Umbilical cord (tissue), 2 donors: ENCODE measurements around the gene GDF7. TPM values are rescaled to one million over a fixed set of nuclear protein-coding genes. Genes with fewer than 3 reads are reported as not detected.

ENCODE experiments used
- DNase-seq: peaks from one replicate; pipeline ENCODE4 v3.0.0-alpha.2; 2015; ENCODE audit warnings: low spot score
- total RNA-seq: library from RNA; depleted of rRNA; stranded (reverse); fragments of >200 nt; gene quantifications from one replicate; pipeline ENCODE4 v1.2.3, GENCODE V29; 2014; ENCODE audit warnings: low replicate concordance; ENCODE audit not compliant: insufficient read depth

Gene GDF7
- total RNA-seq, 1 donor from 2014 or later, result 11.8 TPM

DNA sequence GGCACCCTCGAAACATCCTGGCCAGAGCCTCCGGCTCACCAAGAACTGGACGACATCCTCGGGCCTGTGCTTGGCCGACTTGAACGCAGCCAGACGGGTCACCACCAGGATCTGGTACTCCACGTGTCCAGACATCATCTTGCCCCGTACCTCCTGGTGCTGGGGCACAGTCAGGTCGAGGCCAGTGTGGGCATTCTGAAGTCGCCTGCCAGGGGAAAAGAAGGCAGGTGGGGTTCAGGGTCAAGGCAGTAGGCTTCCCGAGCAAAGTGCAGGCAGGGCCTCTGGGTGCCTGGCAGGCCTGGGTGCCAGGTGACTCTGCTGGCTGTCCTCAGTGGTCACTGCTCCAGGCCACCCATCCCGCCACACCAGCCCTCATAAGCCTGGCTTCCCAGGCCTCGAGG lies 21.6 kb upstream of the GDF7 start:
- no peak for DNase-seq

DNA sequence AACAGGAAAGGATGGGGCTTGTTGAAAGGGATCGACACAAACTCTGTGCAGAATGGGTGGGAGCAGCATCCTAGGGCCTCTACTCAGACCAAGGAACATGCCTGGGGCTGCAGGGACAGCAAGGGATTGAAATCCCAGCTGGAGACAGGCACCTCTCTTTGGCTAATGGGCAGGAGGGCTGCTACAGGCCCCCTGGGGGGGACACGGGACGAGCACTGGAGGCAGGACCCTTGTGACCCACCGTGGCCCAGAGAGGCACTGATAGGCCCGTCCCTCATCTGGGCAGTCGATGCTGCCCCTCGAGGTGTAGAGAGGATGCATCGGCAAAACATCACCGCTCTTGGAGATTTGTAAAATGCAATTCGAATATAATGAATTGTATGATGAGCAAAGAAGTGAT lies 21.2 kb upstream of the GDF7 start:
- no peak for DNase-seq

DNA sequence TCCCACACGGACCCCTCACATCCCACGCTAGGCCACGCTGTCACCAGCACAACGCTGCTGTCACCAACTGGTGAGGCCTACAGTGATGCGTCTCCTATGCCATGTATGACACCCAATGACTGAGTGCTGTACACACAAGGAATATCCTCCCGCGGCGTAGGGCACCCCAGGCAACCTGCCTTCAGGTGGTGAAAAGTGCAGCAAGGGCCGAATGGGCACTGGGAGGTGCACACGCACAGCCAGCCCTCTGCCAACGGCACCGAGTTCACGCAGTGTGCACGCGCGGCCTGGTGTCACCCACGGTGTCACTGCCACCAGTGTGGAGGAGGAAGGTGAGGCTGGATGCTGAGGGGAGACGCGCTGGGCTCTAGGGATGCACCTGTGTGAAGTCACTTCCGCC lies 20.5 kb upstream of the GDF7 start:
- no peak for DNase-seq

DNA sequence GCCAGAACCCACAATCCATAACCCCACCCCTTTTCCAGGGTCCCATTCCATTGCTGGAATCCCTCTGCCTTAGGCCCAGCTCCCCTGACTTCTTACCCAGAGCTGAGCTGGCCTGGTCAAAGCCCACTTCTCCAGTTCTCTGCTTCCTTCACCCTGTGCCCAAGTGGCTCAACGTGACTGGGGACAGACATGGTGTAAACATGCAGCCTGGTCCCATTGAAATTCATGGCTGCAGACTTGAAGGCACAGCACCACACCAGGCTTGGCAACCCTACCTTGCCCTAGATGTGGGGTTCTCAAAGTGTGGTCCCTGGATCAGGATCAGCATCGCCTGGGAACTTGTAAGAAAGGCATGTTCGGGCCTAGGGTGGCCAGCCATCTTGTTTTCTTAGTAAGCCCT lies 19.7 kb upstream of the GDF7 start:
- DNase-seq, result no peak

DNA sequence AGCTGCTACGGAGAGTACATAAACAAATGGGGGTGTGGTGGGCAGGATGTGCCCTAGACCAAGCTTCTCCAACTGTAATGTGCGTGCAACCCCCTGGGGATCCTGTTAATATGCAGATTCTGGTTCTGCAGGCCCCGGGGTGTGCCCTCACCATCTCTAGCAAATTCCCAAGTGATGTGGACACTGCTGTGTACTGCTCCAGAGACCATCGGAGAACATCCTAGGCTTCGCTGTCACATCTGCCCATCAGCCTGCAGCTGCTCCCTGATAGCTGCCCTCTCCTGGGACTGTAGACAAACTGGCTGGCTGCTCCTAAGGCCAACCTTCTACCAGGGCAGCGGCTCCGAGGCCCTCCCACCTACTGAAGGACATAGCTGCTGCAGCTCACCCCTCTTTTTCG lies 19.2 kb upstream of the GDF7 start:
- DNase-seq, result no peak

DNA sequence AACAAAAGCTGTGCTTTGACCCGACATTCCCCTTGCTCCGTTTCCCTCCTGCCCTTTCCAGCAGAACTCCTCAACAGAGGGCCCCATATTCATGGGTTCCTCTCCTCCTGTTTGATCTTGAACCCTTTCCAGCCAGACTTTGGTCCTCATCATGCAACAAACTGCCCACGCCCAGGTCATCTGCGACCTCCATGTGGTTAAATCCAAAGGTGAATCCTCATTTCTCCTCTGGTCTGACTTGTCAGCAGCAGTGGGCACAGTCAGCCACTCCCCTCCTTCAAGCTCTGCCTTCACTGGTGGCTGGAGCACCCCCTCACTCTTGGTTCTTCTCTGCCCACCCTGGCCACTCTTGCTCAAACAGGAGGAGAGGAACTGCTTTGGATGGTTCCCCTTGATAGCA lies 18.7 kb upstream of the GDF7 start:
- no peak for DNase-seq

DNA sequence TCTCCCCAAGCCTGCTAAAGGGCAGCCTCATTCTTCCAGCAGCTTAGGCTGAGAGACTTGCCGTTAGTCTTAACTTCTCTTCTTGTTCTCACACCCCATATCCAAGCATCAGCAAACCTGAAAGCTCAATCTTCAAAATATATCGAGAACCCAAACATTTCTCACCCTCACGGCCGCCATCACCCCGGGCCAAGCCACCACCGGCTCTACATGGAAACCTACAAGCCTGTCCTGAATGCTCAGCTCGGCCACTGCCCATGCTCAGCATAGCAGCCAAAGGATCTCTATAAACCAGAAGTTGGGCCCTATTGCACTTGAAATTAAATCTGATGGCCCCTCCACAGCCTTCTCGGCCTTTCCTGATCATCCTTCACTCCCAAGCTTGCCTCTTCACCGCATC lies 18.1 kb upstream of the GDF7 start:
- DNase-seq, result no peak

DNA sequence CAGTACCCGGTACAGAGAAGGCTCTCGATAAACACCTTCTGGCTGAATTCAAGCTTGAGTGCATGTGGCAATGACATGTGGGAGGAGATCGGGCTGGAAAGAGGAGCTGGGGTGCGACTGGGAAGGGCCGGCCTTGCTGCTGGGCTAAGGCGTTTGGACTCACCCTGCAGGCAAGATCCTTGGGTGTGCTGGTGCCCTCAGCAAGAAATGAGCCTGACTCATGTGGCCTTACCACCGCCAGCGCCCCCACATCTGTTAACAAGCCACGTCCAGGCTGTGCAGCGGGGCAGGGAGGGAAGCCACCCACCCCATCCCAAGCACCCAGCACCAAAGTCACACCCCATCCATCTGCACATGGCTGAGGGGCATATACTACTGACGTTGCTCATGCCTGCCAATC lies 17.4 kb upstream of the GDF7 start:
- DNase-seq, result no peak

DNA sequence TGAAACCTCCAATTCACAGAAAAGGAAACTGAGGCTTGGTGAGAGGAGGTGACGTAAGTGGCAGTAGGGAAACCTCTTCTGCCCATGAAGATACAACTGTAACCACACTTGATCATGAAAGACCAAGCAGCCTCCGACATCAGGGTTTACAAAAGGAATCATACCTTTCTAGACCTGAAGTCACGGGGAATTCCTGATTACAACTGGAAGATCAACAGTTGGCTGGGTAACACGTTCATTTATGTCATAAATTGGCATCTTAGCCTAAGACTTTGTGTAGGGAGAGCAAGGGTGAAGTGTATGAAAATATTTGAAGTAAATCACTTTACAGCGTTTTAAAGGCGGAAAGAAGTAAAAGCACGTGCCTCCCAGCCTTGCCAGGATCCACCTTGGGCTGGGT lies 17.0 kb upstream of the GDF7 start:
- no peak for DNase-seq

DNA sequence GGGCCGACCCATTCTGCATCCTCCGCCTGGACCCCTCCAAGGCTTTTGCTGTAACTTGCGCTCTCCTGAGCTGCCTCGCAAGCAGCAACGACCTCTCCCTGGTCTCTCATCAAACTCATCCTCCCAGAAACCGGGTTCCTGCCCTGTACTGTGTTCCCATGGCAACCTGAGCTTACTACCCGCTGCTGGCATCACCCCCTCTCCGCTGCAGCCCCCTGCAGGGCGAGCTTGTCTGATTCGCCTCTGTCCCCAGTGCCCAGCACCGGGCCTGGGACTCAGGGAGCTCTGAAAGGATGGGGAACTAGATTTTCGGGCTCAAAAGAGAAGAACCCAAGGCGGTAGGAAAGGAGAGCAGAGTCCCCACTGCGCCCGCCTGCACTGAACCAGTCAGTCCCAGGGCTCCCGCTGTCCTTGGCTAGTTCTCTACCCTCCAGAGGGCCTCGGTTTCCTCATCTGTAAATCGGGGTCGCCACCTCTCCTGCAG lies 16.5 kb upstream of the GDF7 start:
- DNase-seq, result peak; percentile 61

DNA sequence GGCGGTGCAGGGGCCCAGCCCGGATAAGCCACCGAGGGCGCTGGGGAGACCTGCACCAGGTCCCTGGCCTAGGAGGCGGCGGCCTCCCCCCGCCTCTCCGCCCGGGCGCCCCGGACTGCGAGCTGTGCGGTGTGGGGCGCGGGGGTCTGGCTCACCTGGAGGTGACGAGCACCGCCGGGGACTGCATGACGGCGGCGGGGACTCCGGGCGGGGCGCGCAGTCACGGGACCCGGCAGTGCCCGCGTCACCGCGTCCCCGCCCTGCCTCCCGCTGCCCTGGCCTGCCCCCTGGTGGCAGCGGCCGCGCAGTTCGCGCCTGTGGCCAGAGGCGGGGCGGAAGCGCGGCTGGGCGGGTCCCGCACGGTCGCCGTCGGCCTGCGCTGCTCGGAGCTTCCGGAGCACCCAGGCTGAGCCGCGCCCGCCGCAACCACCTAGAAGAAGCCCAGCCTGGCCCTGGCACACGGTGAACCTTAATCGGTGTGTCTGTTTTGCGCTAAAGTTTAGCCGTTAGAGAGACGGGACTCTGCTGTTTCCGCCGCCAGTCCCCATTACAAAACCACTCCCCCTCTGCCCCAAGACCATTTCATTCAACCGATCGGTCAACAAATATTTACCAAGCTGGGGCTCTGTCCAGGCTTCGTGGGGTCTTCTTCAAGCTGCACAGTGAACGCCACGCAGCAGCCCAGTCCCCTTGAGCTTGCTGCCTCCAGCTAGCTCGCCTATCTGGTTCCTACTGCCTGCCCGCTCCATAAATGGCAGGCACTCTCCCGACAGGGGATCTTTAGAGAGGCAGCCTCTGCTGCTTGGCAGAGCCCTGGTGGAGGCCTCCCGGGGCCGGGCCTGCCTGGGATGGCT lies 15.8 kb upstream of the GDF7 start, which contains the start of gene HS1BP3:
TSS of gene HS1BP3 (minus strand) at position 222 of the 854 bp plus-strand sequence. CDS start at position 187, 35 bp downstream.
- peak; percentile 85 for DNase-seq

DNA sequence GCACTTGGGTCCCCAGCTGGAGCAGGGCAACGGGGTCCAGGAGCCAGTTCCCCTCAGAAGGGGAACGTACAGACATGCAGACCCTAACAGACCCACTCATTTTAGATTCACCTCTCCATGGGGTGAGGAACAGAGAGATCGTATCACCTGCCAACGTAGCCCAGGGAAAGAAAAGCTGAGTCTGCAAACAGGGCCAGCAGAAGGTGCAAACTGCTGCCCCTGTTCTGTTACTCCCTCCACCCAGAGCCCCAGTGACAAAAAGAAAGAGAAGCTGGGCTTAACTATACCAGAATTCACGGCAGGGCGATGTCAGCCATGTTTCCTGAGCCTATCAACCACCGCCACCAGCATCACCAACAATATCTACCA lies 15.2 kb upstream of the GDF7 start:
- DNase-seq, result no peak

DNA sequence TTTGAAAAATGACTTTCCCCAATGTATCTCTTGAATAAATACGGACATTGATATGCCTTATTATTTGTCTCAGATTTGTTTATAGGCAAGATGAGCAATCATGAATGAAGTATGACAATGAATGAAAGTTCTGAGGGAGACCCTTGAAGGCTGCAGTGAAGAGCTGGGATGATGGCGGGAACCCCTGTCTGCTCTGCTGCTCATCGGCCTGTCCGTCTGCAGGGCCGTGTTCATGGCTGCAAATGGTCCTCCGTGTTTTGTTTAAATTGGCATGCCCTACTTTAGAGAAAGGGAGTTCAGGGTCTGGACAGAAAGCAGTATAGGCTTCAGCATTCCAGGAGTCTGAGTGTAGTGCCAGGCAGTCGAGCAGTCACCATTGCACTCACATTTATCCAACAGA lies 14.8 kb upstream of the GDF7 start:
- no peak for DNase-seq

DNA sequence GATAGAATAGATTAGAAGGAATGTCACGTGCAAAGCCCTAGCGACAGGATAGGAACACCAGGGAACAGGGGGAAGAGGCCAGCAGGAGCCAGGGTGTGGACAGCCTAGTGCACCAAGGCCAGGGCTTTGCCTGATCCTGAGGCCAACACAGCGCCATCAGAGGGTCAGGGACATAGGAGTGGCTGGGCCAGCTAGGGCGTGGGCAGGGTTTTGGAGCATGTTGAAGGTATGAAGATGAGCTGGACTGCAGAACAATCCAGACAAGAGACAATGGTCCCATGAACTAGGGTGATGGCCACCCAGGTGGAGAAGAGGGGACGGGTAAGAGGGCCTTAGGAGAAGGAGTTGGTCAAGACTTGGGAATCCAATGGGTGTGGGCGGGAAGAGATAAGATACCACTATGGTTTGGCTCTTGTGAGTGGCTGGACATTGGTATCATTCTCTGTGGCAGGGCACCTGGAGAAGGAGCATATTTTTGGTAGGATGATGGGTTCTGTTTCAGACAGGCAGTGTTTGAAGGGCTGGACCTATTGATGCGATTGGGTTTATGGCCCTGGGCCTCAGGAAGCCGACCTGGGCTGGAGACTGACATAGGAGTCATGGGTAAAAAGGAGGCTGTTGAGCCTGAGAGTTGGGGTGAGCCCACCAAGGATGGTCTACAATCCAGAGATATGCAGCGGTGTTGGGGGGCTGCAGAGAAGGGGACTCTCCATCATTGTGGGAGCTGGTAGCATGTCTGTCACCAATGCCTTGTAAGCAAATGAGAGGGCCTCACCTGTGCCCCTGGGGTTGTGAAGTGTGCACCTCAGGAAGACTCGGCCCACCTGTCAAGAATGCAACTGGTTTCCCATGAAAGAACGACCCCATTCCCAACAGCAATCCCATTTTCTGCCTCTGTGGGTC lies 14.0 kb upstream of the GDF7 start:
- DNase-seq, result no peak

DNA sequence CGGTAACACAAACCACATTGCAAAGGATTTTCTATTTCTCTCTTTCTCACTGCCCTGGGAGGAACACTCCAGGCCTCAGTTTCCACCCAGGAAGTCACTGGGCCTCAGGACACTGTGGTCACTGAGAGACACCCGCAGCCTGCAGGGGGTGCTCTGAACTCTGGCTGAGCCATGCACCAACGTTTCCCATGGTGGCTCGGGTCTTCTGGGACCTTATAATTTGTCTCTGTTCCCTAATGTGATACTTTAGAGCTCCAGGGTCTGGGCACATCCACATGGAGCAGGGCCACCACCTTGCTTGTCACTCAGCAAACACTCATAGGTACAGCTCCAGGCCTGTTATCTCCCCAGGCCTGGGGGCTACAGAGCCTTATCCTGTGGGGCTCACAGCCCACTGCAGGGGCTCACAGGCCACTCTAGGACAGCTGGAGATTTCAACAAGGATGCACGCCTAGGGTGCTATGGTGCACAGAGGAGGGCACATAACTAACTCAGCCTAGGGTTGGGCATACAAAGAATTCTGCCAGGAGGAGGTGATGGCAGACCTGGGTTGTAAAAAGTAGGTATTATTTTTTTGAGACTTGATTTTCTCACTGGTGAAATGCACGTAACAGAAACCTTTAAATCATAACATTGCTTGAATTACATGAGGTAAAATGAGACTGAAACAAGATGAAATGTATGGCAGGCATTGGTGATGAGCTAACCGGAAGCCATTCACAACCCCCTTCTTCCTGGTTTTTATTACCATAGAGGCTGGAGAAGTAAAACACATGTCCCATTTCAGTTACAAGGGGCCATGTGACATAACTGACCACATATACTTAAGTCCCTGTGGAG lies 13.0 kb upstream of the GDF7 start:
- DNase-seq, result no peak

DNA sequence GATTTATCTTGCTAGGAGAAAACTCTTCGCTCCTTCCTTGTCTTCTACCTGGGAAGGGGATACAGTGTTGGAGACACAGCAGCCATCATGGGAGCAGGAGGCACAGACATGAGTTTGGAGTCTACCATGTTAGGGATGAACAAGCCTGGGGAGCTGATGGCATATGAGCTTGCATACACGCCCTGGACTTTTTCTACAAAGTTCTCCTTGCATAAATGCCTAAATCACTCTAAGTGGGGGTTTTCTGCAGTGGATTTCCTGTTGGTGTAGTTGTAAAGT lies 12.5 kb upstream of the GDF7 start:
- no peak for DNase-seq

DNA sequence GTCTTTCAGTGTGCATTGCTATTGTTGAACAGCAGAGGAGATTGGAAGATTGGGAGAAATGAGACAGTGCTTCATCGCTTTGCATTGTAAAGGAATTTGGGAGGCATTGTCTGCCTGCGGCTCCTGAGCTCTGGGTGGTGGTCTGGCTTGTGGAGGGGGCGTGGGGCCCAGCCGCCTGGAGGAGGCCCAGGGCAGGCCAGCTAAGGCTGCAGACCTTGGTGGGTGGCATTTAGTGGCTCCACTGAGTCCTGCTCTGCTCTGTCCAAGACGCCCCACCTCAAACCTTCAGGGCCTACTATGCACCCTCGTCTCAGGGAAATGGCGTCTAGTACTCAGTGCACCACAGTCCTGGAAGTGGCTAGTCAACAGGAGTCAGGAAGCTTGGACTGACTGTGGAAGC lies 10.4 kb upstream of the GDF7 start:
- DNase-seq, result no peak

DNA sequence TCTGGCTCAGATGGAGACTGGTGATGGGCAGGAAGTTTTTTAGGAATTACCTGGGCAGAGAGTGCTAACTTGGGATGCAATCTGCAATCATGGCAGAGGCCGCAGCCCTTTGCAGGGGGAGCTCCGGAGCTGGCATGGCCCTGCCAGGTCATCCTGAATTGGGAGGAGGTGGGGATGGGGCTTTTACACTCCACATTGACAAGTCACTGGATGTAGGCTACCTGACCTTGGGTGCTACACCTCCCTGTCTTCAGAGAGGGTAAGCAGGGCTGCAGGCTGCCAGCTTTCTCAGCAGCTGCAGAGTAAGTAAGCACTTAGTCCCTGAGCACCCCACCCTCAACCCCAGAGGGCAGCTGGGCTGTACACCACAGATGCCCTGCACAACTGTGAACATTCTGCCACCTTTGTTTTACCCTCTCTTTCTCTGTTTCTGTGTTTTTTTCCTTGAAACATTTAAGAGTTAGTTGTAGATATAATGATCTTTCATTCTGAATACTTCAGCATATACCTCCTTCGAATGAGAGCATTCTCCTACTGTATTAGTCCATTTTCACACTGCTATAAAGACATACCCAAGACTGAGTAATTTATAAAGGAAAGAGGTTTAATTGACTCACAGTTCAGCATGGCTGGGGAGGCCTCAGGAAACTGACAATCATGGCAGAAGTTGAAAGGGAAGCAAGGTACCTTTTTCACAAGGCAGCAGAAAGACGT lies 9.3 kb upstream of the GDF7 start:
- no peak for DNase-seq

DNA sequence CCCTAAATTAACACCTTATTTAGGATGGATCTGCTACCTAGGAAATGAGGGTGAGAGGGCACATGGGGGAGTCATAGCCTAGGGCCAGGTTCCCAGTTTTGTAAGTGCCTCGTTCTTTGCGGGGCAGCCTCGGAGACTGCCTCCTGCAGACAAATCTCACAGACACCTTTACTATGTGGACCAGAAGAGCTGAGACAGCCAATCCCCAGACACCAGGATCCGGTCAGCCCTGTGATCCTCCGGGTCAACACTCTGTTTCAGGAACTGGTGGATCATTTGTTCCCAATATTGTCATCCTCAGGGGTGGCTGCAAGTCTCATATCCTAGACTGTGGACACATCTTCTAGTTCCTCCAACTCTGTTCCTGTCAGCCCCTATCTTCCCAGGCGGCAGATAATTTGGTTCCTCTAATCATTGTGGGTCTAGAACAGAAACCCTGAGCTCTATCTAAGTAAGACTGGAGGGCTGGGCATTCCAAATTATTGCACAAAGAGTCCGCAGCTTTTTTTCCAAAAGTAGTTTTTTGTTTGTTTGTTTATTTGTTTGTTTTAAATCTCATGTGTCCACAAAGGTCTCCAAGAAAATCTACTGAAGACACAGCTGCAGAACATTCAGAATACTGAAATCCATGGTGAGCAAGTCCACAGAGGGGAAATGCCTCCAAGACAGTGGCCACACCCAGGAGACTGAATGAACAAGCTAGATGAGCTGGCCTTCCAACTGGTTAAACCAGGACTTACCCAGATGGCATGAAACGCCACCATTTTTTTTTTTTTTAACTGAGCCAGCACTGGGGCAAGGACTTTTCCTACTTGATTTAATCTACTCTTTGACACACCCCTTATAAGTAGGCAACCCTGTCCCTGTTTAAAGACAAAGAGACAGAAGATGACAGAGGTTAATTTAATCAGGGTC lies 6.2 kb upstream of the GDF7 start:
- no peak for DNase-seq
